GM19328 (cell line): ENCODE results near the gene ZC3H7B.
"Not testable (repeated sequence)": the region's sequence is repeated elsewhere in the genome, so short reads cannot be mapped to it uniquely, and the experiment has no call there.

Experiments used
- ATAC-seq: cut with Tn5 transposase; IDR thresholded peaks from one replicate; pipeline ENCODE4 v1.9.1; 2021; ENCODE audit warnings: mild to moderate bottlenecking, moderate library complexity; ENCODE audit not compliant: unreplicated experiment

ZC3H7B gene

DNA sequence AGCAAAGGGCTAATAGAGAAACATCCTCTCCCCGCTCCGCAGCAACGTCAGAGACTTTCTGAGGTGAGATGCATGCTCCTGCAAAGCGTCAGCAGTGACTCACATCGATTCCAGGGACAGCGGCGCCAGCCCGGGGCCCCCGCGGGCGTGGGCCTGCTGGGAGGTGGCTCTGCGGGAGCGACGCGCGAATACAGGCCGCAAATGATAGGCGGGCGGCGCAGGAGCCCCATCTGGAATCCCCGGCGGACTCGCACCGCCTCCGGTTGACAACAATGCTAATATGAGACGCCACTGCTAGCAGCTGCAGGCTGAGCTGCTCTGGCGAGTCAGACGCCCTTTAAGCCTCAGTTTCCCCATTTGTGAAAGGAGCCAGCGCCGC lies 15.9 kb upstream of the ZC3H7B start:
- no peak for ATAC-seq

DNA sequence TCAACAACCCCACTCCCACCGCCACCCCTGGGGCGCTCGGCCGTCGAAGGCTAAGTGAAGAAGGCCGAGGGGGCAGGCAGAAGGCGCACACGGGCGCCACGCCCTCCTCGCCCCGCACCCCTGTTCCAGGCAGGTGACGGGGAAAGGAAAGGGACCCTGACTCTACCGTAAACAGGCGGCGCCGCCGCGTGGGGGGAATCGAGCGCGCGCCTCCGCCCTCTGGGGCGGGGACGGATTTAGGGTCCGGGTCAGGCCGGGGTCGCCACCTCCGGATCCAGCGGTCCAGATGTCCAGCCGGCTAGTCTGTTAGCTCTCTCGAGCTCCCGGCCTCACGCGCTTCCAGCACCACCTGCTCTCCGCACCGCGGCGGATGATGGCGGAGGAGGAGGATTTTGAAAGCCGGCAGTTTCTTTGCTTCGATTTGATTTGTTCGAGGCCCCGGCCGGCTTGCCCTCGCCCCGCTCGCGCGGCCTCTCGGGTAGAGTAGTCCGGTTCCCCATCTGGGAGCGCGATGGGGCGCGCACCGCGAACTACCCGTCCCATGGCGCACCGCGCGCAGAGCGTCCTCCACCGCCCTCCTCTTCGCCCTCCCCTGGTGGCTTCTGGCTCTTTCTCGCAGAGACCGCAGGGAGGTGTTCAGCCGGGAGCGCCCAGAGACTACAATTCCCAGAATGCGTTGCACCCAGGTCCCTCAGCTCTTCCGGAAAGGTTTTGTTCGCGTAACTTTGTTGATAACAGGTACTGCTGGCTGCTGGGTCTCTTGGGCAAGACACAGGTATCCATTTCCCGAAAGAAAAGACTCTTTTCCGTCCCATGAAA lies 15.3 kb upstream of the ZC3H7B start, which contains the start of gene RANGAP1:
Gene RANGAP1, minus strand, starts transcription at position 368 of the 819 bp plus-strand sequence. CDS start 5,143 bp downstream, outside the sequence.
- ATAC-seq: peak; percentile 92

DNA sequence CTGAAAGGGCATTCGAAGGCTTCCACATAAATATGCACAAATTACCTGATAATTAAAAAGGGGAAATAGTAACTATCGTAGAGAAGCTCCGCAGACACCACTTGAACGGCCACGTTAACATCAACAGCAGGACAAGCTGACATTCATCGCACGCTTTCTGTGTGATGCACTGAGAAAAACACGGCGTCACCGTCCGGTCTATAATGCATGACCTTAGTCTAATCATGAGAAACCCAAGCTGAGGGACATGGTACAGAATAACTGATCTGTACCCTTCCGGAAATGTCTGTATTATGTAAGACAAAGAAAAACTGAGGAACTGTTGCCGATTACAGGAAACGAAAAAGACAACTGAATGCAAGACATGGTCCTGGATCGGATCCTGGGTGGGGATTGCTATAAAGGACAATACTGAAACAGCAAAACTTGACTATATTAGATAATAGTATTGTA lies 14.7 kb upstream of the ZC3H7B start:
- peak; percentile 7 for ATAC-seq

DNA sequence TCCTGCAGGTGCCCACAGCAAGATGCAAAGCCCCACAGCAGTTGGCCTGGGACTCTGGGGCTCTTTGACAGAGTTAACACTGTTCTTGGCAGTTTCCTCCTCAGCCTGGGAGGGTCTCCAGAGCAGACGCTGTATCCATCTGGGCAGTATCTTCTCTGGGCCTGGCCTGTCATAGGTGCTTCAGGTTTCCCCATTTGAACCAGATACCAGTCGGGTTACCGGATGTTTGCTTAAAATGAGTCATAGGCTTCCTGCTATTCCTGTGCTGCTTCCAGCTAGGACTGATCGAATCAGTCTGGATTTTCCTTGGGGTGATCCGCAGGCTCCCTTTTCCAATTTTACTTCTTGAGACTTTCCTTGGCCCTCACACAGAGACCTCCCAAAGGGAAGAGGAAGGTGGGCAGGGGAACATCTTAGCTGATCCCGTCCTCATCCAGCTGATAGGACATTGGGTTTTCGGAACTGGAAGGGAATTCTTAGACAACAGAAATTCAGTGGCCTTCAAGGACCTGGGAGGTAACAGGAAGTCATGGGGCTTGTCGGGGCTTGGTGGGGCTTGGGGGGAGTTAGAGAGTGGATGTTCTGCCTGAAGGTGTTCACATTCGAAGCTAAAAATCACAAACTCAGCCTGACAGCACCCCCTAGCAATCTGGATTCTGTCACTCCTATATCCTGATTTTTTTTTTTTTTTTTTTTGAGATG lies 12.9 kb upstream of the ZC3H7B start:
- no peak for ATAC-seq

DNA sequence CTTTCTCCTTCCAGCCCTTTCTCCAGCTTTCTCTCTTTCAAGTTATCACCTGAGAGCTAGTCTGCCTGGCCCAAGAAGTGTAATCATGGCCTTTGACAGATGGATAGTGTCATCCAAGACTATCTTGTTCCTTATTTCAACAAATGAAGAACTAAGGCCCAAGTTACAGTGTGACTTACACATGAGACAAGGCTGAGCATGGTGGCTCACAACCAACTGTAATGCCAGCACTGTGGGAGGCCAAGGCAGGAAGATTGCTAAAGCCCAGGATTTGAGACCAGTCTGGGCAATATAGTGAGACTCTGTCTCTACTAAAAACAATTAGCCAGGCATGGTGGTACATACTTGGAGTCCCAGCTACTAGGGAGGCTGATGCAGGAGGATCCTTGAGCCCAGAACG lies 11.7 kb upstream of the ZC3H7B start:
- no peak for ATAC-seq

DNA sequence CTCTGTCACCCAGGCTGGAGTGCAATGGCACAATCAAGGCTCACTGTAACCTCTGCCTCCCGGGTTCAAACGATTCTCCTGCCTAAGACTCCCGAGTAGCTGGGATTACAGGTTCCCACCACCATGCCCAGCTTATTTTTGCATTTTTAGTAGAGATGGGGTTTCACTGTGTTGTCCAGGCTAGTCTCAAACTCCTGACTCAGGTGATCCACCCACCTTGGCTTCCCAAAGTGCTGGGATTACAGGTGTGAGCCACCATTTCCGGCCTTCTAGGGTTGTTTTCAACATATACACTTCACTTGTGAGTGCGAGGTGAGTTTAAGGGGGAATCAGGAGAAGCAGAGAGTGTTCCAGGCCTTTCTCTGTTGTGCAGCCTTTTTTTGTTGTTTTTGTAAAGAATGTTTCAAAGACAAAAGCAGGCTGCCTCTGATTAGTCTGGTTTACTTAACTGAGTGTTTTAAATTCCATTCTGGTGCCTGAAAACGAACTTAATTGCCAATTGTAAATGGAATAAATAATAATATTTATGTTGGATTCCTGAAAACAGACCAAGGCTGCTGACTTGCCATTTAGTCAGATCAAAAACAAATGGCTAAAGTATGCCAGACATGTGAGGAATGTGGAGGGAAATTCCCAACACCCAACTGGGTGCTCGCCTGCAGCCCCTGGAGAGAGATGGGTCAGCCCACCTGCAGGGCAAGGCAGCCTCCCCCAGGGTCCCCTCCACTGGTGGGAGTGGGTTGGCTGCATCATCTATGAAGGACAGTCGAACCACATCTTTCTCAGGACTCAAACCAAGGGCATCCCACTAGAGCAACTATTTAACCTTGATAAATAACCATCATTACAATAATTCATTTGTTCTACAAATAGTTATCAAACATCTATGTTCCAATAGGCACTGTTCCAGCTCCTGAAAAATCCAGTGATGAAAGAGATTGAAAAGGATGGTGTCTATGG lies 10.8 kb upstream of the ZC3H7B start:
- no peak for ATAC-seq

DNA sequence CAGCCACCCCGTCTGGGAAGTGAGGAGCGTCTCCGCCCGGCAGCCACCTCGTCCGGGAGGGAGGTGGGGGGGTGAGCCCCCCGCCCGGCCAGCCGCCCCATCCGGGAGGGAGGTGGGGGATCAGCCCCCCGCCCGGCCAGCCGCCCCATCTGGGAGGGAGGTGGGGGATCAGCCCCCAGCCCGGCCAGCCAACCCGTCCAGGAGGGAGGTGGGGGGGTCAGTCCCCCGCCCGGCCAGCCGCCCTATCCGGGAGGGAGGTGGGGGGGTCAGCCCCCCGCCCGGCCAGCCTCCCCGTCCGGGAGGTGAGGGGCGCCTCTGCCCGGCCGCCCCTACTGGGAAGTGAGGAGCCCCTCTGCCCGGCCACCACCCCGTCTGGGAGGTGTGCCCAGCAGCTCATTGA lies 6.5 kb upstream of the ZC3H7B start:
- not testable (repeated sequence) for ATAC-seq

DNA sequence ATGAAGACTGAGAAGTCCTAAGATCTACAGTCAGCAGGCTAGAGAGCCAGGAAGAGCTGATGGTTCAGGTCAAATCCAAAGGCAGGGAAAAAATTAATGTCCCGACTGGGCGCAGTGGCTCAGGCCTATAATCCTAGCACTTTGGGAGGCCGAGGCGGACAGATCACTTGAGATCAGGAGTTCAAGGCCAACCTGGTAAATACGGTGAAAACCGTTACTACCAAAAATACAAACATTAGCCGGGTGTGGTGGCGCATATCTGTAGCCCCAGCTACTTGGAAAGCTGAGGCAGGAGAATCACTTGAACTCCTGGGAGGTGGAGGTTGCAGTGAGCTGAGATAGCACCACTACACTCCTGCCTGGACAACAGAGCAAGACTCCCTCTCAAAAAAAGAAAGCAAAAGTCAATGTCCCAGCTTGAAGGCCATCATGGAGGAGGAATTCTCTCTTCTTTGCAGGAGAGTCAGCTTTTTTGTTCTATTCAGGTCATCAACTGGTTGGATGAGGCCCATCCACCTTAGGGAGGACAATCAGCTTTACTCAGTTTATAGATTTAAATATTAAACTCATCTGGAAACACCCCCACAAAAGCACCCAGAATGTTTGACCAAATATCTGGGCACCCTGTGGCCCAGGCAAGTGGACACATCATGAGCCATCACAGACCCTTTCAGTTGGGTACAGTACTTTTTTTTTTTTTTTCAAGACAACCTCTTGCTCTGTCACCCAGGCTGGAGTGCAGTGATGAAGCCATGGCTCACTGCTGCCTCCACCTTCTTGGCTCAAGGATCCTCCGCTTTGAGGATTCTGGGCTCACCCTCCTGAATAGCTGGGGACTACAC lies 4.3 kb upstream of the ZC3H7B start:
- ATAC-seq: no peak

DNA sequence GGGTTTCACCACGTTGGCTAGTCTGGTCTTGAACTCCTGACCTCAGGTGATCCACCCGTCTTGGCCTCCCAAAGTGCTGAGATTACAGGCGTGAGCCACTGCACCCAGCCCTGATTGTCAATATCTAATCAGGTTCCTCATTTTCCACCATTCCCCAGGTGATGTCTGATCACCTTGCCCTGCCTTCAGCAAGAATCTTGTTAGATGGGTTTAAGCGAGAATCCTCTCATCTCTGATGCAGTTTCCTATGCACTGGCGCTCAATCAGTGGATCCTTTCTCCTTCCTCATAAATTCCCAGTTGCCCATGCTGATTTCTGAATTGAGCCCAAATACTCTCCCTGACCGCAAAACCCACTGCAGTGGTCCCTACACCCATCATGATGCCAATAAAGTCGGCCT lies 664 bp upstream of the ZC3H7B start:
- no peak for ATAC-seq

DNA sequence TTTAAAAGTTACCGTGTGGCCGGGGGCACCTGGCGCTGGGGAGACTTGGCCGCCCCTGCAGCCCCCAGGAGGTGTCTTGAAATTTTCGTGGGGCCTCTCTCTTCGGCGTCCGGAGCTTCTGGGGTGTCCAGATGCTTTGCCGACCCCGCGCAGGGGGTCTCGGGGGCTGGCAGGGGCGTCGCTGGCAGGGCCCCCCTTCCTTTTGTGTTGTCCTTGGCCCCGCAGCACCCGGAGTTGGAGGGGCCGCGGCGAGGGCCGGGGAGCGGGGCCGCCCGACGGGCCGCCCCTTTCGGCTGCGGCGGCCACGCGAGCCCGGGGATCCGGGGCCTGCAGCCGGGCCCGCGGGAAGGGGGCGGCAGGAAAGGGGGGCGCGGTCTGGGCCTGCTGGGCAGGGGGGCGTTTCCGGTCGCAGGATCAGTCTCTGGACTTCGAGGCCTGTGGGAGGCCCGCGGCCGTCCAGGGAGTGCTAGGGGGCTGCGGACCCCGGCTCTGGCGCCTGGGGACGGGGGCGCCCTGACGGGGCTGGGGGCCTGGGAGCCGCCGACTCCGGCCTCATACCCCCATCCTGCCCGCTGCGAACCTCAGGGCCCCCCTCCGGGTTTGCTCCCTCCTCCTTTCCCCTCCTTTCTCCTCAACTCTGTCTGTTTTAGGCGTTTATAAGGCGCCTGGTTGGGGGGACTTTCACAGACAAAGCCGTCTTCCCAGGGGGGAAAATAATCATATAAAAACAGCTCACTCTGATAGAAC lies 869 bp downstream of the ZC3H7B start:
- no peak for ATAC-seq

DNA sequence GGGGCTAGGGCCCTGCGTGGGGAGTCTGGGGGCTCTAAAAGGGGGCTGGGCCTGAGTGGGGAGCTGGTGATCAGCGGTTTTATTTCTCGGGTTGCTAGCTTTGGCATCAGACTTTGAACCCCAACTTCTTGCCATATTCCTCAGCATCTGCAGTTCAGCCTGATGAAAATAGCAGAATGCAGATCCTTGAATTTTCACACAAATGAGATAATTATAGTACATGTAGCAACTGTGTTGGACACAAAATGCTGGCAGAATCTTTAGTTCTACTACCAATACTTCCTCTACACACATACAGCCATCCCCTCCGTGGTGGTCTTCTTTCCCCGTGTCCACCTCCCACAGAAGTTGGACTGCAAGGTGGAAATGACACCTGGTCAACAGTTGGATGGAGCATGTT lies 1.5 kb downstream of the ZC3H7B start:
- no peak for ATAC-seq

DNA sequence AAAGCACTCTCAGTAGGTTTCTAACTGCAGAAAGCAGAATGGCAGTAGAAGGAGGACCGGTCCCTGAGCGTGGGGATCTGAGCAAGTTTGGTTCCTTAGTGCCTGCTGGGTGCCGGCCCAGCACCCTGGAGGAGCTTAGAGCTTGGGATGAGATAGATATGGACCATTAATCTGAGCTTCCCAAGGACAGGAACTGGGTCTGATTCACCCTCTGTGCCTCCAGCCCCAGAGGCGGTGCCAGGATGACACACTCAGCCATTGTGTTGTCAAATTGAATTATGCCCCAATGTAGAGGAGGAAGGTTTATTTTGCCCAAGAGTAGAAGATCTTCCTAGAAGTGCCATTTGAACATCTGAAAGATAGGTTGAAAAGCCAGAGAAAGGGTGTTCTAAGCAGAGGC lies 4.3 kb downstream of the ZC3H7B start:
- ATAC-seq: no peak

DNA sequence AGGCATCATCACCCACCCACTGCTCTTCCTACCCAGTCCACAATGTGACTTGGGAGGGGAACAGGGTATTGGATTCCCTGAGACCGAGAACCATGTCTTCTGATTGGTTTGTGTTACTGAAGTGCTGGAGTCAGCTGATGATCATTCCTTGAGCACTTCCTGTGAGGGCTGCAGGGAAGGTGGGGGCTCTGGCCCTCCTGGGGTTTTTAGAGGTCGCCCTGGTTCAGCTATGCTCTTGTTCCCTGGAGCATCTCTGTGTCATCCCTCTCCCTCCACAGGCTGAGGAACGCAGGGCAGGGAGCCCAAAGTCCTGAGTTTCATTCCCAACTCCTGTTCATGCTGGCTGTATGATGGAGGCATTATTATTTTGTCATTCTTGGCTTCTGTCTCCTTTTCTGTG lies 6.7 kb downstream of the ZC3H7B start:
- no peak for ATAC-seq

DNA sequence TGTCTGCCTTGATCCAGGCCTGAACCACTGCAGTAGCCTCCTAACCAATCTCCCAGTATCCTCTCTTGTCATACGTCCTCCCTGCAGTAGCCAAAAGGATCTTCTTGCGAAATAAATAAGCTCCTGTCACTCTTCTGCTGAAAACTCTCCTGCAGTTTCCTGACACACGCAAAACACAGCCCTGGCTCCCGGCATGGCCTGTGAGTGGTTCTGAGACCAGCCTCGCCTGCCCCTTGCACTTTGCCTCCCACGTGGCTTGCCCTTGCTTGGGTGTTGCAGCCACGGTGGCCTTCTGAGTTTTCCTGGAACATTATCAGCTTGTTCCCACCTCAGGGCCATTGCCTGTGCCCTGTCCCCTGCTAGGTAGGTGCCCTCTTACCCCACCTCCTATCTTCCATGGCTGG lies 7.2 kb downstream of the ZC3H7B start:
- no peak for ATAC-seq

DNA sequence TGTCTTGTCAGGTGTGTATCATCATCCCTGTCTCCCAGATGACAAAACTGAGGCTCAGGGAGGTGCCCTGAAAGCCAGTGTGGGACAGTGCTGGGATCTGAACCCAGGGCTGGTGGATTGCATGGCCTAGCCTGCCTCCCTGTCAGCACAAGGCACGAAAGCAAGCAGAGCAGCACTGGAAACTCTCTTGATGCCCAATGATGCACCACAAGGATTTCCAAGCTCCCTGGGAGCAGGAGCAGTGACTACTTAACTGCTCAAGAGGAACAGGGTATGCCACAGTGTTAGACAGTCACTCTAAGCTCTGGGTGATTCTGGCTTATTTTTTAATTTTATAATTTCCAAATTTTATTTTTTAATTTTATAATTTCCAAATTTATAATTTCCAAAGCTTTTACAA lies 9.0 kb downstream of the ZC3H7B start:
- ATAC-seq: no peak

DNA sequence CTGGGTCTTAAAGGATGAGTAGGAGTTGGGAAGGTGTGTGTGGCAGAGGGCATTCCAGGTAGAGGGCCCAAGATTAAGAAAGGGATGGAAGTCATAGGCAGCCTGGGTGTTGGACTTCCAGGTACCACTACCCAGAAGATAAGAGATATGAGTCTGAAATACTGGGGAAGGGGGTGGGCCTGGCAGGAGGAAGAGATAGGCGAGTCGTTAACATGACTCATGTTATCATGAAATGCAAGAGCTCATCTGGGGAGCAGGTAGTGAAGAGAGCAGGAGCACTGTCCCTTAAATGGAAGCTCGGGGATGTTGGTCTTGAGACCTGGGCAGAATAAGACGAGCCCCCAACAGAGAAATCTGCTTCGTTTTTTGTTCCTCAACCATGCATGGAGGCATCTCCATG lies 10.2 kb downstream of the ZC3H7B start:
- ATAC-seq: no peak

DNA sequence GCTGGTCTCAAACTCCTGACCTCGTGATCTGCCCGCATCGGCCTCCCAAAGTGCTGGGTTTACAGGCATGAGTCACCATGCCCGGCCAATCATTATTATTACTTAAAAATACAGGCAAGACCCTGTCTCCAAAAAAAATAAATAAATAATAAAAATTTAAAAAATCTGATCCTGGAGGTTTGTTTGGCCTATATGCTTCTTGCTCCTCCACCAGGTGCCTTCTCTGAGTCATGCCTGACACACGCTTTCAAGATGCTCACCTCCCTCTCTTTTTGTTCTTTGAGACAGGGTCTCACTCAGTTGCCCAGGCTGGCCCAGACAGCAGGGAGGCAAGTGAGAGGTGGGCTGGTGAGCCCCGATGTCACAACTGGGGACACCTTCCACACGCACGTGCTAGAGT lies 13.5 kb downstream of the ZC3H7B start:
- ATAC-seq: no peak

DNA sequence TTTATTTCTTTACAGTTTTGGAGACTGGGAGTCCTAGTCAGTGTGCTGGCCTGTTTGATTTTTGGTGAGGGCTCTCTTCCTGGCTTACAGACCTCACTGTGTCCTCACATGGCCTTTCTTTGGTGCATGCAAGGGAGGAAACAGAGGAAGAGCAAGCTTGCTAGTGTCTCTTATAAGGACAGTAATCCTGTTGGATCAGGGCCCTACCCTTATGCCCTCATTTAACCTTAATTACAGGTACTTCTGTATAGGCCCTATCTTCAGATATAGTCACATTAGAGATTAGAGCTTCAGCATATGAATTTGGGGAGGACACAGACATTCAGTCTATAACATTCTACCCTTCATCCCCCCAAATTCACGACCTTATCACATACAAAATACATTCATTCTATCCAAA lies 14.3 kb downstream of the ZC3H7B start:
- no peak for ATAC-seq

DNA sequence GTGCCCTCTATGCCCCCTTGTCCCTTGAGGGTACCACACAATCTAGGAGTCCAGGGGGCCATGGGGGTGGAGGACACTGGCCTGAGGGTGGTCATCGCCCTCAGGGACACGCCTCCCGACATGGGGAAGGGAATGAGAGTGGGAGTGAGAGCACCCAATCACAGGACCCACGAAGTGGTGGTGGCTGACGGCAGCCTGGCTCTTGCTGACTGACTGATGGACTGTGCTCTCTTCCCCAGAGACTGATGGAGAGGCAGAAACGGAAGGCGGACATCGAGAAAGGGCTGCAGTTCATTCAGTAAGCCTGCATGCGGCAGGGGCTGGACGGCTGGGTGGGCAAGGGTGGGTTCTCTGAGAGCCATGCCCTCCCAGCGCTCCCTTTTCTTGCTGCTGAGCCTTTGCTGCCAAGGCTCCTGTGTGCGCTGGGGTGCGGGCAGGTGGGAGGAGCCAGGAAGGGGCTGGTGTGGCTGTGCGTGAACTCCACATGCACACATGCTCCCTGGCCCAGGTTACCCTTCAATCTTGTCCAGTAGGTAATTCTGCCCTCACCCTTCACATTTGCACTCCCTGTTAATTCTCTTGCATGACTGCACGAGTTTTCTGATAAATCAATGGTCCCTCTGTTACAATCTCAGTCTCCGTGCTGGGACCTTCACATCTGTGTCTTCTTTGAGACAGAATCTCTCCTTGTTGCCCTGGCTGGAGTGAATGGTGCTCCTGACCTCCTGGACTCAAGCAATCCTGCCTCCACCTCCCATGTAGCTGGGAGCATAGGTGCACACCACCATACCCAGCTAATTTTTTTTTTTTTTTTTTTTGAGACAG lies 19.3 kb downstream of the ZC3H7B start:
- no peak for ATAC-seq
